HCT116 (cell line): ENCODE results near the gene GLI3. TPM values are rescaled to one million over a fixed set of nuclear protein-coding genes. Genes with fewer than 3 reads are reported as not detected.

Source experiments
- ATAC-seq: fragments of 200-7000 bp; cut with Tn5 transposase; 2 replicates; pipeline ENCODE4 v1.9.1; 2020; ENCODE audit warnings: mild to moderate bottlenecking, moderate library complexity
- BruUV-seq: library from RNA; stranded (reverse); fragments of 400-500 nt; replicated peaks from 2 replicates; lab custom pipeline; 2021; lab: Mats Ljungman, UMichigan
- CTCF ChIA-PET: fragments of 300-600 bp; sonication (Branson Sonifier 250); formaldehyde crosslinking; loops from one replicate; lab custom pipeline; 2021; ENCODE audit warnings: antibody characterized with exemption; lab: Charles Lee
- POLR2A ChIA-PET: fragments of 300-600, 350-600 bp; sonication (Branson Sonifier 250); formaldehyde crosslinking; loops from one replicate; lab custom pipeline; 2021; ENCODE audit warnings: antibody characterized with exemption; lab: Charles Lee
- RAD21 ChIA-PET, 2 experiments: fragments of 300-600 bp; sonication (Branson Sonifier 250); formaldehyde crosslinking; loops; one replicate each; lab custom pipeline; 2023; ENCODE audit warnings: low total read pairs in 2 of 2; ENCODE audit not compliant: uncharacterized antibody in 2 of 2, unreplicated experiment in 2 of 2, low non-redundant PET in 1 of 2; lab: Charles Lee
- DNase-seq: peaks from one replicate; pipeline ENCODE4 v3.0.0-alpha.2; 2010; ENCODE audit warnings: low read depth, low spot score
- H2AFZ ChIP-seq: fragments of 200-600 bp; shearing (Covaris generic), sonication (generic); 2 replicates; pipeline ENCODE4 v1.6.1; 2017; ENCODE audit warnings: low read depth, mixed run types, mixed read lengths, antibody characterized with exemption, low read length; ENCODE audit not compliant: poor library complexity, severe bottlenecking
- H3K27ac ChIP-seq: 2 replicates; pipeline ENCODE4 v1.5.1; 2012; ENCODE audit warnings: low read depth, low read length
- H3K27me3 ChIP-seq: fragments of 200-600 bp; sonication (generic); 2 replicates; pipeline ENCODE4 v1.6.1; 2016; ENCODE audit warnings: mixed run types, low read length, mixed read lengths; ENCODE audit not compliant: insufficient read depth
- H3K36me3 ChIP-seq, 2 experiments: fragments of 200-500 bp in 1 of 2; fragments of 200-600 bp in 1 of 2; sonication (Bioruptor generic) in 1 of 2; sonication (generic) in 1 of 2; 2 replicates each; pipeline versions ENCODE4 v1.5.1 to v1.6.1; 2014 to 2016; ENCODE audit warnings: low read length in 2 of 2, inconsistent platforms in 1 of 2, mixed read lengths in 1 of 2, mixed run types in 1 of 2; ENCODE audit not compliant: insufficient read depth in 2 of 2, control insufficient read depth in 1 of 2
- H3K4me1 ChIP-seq, 2 experiments: fragments of 200-600 bp in 1 of 2; sonication (generic) in 1 of 2; 2 replicates each; pipeline versions ENCODE4 v1.5.1 to v1.6.1; 2012 to 2017; ENCODE audit warnings: low read length in 2 of 2, inconsistent platforms in 1 of 2, mild to moderate bottlenecking in 1 of 2, mixed read lengths in 1 of 2, mixed run types in 1 of 2, moderate library complexity in 1 of 2; ENCODE audit not compliant: insufficient read depth in 2 of 2, control insufficient read depth in 1 of 2
- H3K4me2 ChIP-seq: fragments of 200-600 bp; sonication (generic); 2 replicates; pipeline ENCODE4 v1.6.1; 2017; ENCODE audit warnings: mixed run types, low read length, mixed read lengths
- H3K4me3 ChIP-seq, 2 experiments: fragments of 200-600 bp in 1 of 2; sonication (generic) in 1 of 2; replicated peaks in 1 of 2; 2 replicates each; pipeline ENCODE4 v1.5.1; 2011 to 2016; ENCODE audit warnings: low read length in 2 of 2, control low read depth in 1 of 2, low read depth in 1 of 2, mild to moderate bottlenecking in 1 of 2, mixed read lengths in 1 of 2, mixed run types in 1 of 2
- H3K79me2 ChIP-seq: fragments of 200-600 bp; sonication (generic); 2 replicates; pipeline ENCODE4 v1.6.1; 2017; ENCODE audit warnings: mild to moderate bottlenecking, mixed run types, low read length, moderate library complexity, mixed read lengths; ENCODE audit not compliant: insufficient read depth
- H3K9ac ChIP-seq: fragments of 200-600 bp; sonication (generic); 2 replicates; pipeline ENCODE4 v1.6.1; 2016; ENCODE audit warnings: low read length, mixed read lengths
- H3K9me2 ChIP-seq: fragments of 200-600 bp; sonication (generic), shearing (Covaris generic); 2 replicates; pipeline ENCODE4 v1.6.1; 2017; ENCODE audit warnings: mixed run types, mild to moderate bottlenecking, moderate library complexity; ENCODE audit not compliant: insufficient read depth
- H3K9me3 ChIP-seq, 2 experiments: fragments of 200-500 bp in 1 of 2; fragments of 200-600 bp in 1 of 2; sonication (Bioruptor generic) in 1 of 2; sonication (generic) in 1 of 2; 2 replicates each; pipeline ENCODE4 v1.6.1; 2014 to 2017; ENCODE audit warnings: low read length in 2 of 2, mixed read lengths in 2 of 2, inconsistent platforms in 1 of 2, low read depth in 1 of 2, mild to moderate bottlenecking in 1 of 2, mixed run types in 1 of 2, moderate library complexity in 1 of 2; ENCODE audit not compliant: control insufficient read depth in 1 of 2, insufficient read depth in 1 of 2
- H4K20me1 ChIP-seq: fragments of 200-600 bp; sonication (generic), shearing (Covaris generic); 2 replicates; pipeline ENCODE4 v1.6.1; 2017; ENCODE audit warnings: mixed run types, mild to moderate bottlenecking, moderate library complexity; ENCODE audit not compliant: insufficient read depth
- CBX3 ChIP-seq: IDR thresholded peaks from 2 replicates; pipeline ENCODE4 v1.6.1; 2012; ENCODE audit warnings: low read depth
- CEBPB ChIP-seq: IDR thresholded peaks from 2 replicates; pipeline ENCODE4 v1.6.1; 2012; ENCODE audit warnings: low read depth
- EGR1 ChIP-seq: IDR thresholded peaks from 2 replicates; pipeline ENCODE4 v1.6.1; 2012; ENCODE audit warnings: low read depth
- ELF1 ChIP-seq: IDR thresholded peaks from 2 replicates; pipeline ENCODE4 v1.6.1; 2012; ENCODE audit warnings: low read depth, borderline replicate concordance
- EZH2phosphoT487 ChIP-seq: fragments of 200-600 bp; IDR thresholded peaks from 2 replicates; pipeline ENCODE4 v1.6.1; 2018; ENCODE audit warnings: antibody characterized with exemption, borderline replicate concordance
- JUND ChIP-seq: IDR thresholded peaks from 2 replicates; pipeline ENCODE4 v1.6.1; 2012
- POLR2A ChIP-seq: IDR thresholded peaks from 2 replicates; pipeline ENCODE4 v1.7.0; 2011; ENCODE audit warnings: borderline replicate concordance; ENCODE audit not compliant: insufficient read depth, insufficient read length; ENCODE audit errors: extremely low read depth
- RAD21 ChIP-seq: IDR thresholded peaks from 2 replicates; pipeline ENCODE4 v1.6.1; 2012; ENCODE audit warnings: low read depth, mild to moderate bottlenecking
- SIN3A ChIP-seq: IDR thresholded peaks from 2 replicates; pipeline ENCODE4 v1.6.1; 2012; ENCODE audit warnings: low read depth
- TCF7L2 ChIP-seq: IDR thresholded peaks from 2 replicates; pipeline ENCODE4 v1.7.0; 2011; ENCODE audit warnings: borderline replicate concordance, inconsistent platforms; ENCODE audit not compliant: insufficient read depth, insufficient read length; ENCODE audit errors: extremely low read depth
- YY1 ChIP-seq: IDR thresholded peaks from 2 replicates; pipeline ENCODE4 v1.6.1; 2011; ENCODE audit warnings: low read length, low read depth, moderate library complexity, mild to moderate bottlenecking; ENCODE audit not compliant: insufficient replicate concordance; ENCODE audit errors: extremely low read depth
- ZNF274 ChIP-seq: fragments of 200-500 bp; sonication (Bioruptor generic); IDR thresholded peaks from 2 replicates; pipeline ENCODE4 v1.6.1; 2014; ENCODE audit warnings: mild to moderate bottlenecking, low read depth, low read length, inconsistent platforms
- intact Hi-C: fragments of 100-400 bp; cut with micrococcal nuclease; formaldehyde crosslinking; loops from 2 replicates; pipeline ENCODE4 v1.10.0; 2022
- total RNA-seq: library from RNA; stranded (reverse); gene quantifications from one replicate; pipeline ENCODE4 v1.2.1, GENCODE V29; 2021; ENCODE audit not compliant: unreplicated experiment
- TF ChIP-seq, protein P1 (sequence below): IDR thresholded peaks from 2 replicates; pipeline ENCODE4 v1.6.1; 2012; ENCODE audit warnings: low read depth
- TF ChIP-seq, protein P2 (sequence below): IDR thresholded peaks from 2 replicates; pipeline ENCODE4 v1.6.1; 2011; ENCODE audit warnings: mild to moderate bottlenecking, low read length, moderate library complexity; ENCODE audit not compliant: insufficient replicate concordance; ENCODE audit errors: extremely low read depth

Gene GLI3
- total RNA-seq, 1 experiment from 2014 or later: 0.07 TPM

DNA sequence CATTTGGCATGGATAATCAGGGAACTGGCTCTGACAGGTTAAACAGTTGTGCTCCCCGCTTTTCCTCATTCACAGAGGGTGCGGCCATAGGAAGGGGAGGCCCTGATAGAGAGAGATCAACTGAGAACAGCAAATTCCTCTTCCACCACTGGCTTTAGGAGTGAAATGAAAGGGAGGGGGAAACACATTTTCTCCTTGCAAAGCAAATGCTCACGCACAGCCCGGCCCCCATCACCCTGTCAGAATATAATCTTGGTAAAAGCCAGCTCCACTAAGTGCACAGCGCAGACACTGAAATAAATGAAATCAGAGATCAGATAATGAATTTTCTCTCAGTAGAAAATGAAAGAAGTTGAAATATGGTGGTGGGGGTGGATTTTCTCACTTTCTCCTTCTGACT lies 187.2 kb downstream of the GLI3 start:
- H3K4me3 ChIP-seq: no peak overlapping the region
- no peaks in the 10 kb centered on the region for H3K9me2 ChIP-seq
- H4K20me1 ChIP-seq: no peaks in the 10 kb centered on the region
- BruUV-seq: no TSS peak
- peaks cover 4% of the 10 kb centered on the region; the same call in 1 of the 2 replicates for H3K27me3 ChIP-seq
- no peak overlapping the region for H2AFZ ChIP-seq
- ATAC-seq (no peak), DNase-seq (no peak)
- intact Hi-C loops: no loop called here
- H3K9me3 ChIP-seq: no peaks in the 10 kb centered on the region
- H3K79me2 ChIP-seq: no peaks in the 10 kb centered on the region
- ChIA-PET POLR2A (no interaction called here), CTCF (no interaction called here), RAD21 (no interaction called here)
- no peaks in the 10 kb centered on the region for H3K36me3 ChIP-seq
- H3K4me1 ChIP-seq: no peaks in the 10 kb centered on the region
- no peak overlapping the region for H3K4me2 ChIP-seq
- no peak overlapping the region for H3K27ac ChIP-seq
- TF ChIP-seq ELF1 (no peak), POLR2A (no peak), CEBPB (no peak), SIN3A (no peak), CBX3 (no peak), TCF7L2 (no peak), EGR1 (no peak), JUND (no peak), EZH2phosphoT487 (no peak), YY1 (no peak), ZNF274 (no peak), RAD21 (no peak)
- TF ChIP-seq, protein P1, sequence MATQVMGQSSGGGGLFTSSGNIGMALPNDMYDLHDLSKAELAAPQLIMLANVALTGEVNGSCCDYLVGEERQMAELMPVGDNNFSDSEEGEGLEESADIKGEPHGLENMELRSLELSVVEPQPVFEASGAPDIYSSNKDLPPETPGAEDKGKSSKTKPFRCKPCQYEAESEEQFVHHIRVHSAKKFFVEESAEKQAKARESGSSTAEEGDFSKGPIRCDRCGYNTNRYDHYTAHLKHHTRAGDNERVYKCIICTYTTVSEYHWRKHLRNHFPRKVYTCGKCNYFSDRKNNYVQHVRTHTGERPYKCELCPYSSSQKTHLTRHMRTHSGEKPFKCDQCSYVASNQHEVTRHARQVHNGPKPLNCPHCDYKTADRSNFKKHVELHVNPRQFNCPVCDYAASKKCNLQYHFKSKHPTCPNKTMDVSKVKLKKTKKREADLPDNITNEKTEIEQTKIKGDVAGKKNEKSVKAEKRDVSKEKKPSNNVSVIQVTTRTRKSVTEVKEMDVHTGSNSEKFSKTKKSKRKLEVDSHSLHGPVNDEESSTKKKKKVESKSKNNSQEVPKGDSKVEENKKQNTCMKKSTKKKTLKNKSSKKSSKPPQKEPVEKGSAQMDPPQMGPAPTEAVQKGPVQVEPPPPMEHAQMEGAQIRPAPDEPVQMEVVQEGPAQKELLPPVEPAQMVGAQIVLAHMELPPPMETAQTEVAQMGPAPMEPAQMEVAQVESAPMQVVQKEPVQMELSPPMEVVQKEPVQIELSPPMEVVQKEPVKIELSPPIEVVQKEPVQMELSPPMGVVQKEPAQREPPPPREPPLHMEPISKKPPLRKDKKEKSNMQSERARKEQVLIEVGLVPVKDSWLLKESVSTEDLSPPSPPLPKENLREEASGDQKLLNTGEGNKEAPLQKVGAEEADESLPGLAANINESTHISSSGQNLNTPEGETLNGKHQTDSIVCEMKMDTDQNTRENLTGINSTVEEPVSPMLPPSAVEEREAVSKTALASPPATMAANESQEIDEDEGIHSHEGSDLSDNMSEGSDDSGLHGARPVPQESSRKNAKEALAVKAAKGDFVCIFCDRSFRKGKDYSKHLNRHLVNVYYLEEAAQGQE: no peak
- TF ChIP-seq, protein P2, sequence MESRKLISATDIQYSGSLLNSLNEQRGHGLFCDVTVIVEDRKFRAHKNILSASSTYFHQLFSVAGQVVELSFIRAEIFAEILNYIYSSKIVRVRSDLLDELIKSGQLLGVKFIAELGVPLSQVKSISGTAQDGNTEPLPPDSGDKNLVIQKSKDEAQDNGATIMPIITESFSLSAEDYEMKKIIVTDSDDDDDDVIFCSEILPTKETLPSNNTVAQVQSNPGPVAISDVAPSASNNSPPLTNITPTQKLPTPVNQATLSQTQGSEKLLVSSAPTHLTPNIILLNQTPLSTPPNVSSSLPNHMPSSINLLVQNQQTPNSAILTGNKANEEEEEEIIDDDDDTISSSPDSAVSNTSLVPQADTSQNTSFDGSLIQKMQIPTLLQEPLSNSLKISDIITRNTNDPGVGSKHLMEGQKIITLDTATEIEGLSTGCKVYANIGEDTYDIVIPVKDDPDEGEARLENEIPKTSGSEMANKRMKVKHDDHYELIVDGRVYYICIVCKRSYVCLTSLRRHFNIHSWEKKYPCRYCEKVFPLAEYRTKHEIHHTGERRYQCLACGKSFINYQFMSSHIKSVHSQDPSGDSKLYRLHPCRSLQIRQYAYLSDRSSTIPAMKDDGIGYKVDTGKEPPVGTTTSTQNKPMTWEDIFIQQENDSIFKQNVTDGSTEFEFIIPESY: no peak
- H3K9ac ChIP-seq: no peak overlapping the region
